ENCODE data around the gene RAB9A.

DNA sequence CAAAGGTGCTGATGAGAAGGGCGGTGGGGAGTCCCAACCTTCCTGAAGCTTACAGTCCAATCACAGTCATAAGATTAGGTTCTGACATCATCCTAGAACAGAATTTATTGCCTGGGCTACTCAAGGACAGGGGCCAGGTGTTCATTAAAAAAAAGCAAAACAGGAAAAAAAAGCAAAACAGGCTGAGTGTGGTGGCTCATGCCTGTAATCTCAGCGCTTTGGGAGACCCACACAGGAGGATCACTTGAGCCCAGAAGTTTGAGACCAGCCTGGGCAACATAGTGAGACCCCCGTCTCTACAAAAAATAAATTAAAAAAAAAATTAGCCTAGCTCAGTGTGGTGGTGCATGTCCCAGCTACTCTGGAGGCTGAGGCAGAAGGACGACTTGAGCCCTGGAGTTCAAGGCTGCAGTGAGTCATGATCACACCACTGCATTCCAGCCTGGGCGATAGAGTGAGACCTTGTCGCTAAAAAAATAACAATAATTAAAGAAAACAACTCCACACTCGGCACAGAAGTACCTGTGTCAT lies 3.0 kb downstream of the RAB9A start:
- TF ChIP-seq, protein P1, sequence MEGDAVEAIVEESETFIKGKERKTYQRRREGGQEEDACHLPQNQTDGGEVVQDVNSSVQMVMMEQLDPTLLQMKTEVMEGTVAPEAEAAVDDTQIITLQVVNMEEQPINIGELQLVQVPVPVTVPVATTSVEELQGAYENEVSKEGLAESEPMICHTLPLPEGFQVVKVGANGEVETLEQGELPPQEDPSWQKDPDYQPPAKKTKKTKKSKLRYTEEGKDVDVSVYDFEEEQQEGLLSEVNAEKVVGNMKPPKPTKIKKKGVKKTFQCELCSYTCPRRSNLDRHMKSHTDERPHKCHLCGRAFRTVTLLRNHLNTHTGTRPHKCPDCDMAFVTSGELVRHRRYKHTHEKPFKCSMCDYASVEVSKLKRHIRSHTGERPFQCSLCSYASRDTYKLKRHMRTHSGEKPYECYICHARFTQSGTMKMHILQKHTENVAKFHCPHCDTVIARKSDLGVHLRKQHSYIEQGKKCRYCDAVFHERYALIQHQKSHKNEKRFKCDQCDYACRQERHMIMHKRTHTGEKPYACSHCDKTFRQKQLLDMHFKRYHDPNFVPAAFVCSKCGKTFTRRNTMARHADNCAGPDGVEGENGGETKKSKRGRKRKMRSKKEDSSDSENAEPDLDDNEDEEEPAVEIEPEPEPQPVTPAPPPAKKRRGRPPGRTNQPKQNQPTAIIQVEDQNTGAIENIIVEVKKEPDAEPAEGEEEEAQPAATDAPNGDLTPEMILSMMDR (IDR thresholded peaks at IDR 0.05; ENCODE audit: insufficient read depth, low read depth, low read length), result no peak
- TF ChIP-seq EZH2 (IDR thresholded peaks at IDR 0.05; ENCODE audit: insufficient read depth, low read length), result no peak
